Esophagus muscularis mucosa (tissue), 4 donors: ENCODE results near the gene LIN9.

ENCODE experiments used
- EP300 ChIP-seq: sonication (generic); formaldehyde crosslinking; IDR thresholded peaks from one replicate; pipeline ENCODE4 v1.6.1; 2017; ENCODE audit warnings: antibody characterized with exemption
- POLR2A ChIP-seq: fragments of 450-650 bp; IDR thresholded peaks from one replicate; pipeline ENCODE4 v1.6.1; 2017; ENCODE audit warnings: antibody characterized with exemption, moderate library complexity, mild to moderate bottlenecking, low read depth
- POLR2AphosphoS5 ChIP-seq, 2 donors: sonication (generic); formaldehyde crosslinking; IDR thresholded peaks; one replicate each; pipeline ENCODE4 v1.6.1; 2017; ENCODE audit warnings: antibody characterized with exemption in 2 of 2
- TF ChIP-seq, protein P1 (sequence below), 3 experiments: fragments of 200-600 bp in 2 of 3; fragments of 450-650 bp in 1 of 3; sonication (generic) in 2 of 3; IDR thresholded peaks; one replicate each; pipeline ENCODE4 v1.5.1; 2017 to 2019; ENCODE audit warnings: antibody characterized with exemption in 3 of 3, mild to moderate bottlenecking in 2 of 3, moderate library complexity in 1 of 3

GRCh38 chr1:226203655-226204054 lies 105.3 kb downstream of the LIN9 start:
- no peak for TF ChIP-seq POLR2A
- TF ChIP-seq, protein P1, sequence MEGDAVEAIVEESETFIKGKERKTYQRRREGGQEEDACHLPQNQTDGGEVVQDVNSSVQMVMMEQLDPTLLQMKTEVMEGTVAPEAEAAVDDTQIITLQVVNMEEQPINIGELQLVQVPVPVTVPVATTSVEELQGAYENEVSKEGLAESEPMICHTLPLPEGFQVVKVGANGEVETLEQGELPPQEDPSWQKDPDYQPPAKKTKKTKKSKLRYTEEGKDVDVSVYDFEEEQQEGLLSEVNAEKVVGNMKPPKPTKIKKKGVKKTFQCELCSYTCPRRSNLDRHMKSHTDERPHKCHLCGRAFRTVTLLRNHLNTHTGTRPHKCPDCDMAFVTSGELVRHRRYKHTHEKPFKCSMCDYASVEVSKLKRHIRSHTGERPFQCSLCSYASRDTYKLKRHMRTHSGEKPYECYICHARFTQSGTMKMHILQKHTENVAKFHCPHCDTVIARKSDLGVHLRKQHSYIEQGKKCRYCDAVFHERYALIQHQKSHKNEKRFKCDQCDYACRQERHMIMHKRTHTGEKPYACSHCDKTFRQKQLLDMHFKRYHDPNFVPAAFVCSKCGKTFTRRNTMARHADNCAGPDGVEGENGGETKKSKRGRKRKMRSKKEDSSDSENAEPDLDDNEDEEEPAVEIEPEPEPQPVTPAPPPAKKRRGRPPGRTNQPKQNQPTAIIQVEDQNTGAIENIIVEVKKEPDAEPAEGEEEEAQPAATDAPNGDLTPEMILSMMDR (IDR thresholded peaks at IDR 0.05): no peak
- no peak for TF ChIP-seq POLR2AphosphoS5 (IDR thresholded peaks at IDR 0.05)
- no peak for TF ChIP-seq EP300
